Loucy (cell line): ENCODE measurements around the gene MYO10.

Experiments used
- CTCF ChIP-seq: fragments of 200-600 bp; sonication (generic); conservative IDR thresholded peaks from 2 replicates; pipeline ENCODE4 v1.5.1; 2014; ENCODE audit warnings: mild to moderate bottlenecking, antibody characterized with exemption, low read length
- EZH2phosphoT487 ChIP-seq: fragments of 200-600 bp; IDR thresholded peaks from 2 replicates; pipeline ENCODE4 v1.6.1; 2018; ENCODE audit warnings: antibody characterized with exemption, mild to moderate bottlenecking, moderate library complexity, borderline replicate concordance

GRCh38 chr5:16642867-16643266 is 293.2 kb downstream of the MYO10 start:
- TF ChIP-seq CTCF (no peak), EZH2phosphoT487 (no peak)
